HG02884 (cell line): ENCODE measurements around the gene CDH4.

Experiments
- ATAC-seq: cut with Tn5 transposase; IDR thresholded peaks from one replicate; pipeline ENCODE4 v1.9.1; 2021; ENCODE audit warnings: mild to moderate bottlenecking, moderate library complexity; ENCODE audit not compliant: unreplicated experiment

CDH4 gene

GRCh38 chr20:61434341-61434781, 182.3 kb downstream of the CDH4 start:
- no peak for ATAC-seq

- ATAC-seq, result no peak
These were observed 183.2 kb downstream of the CDH4 start for GRCh38 chr20:61435184-61435822.

- ATAC-seq, result no peak
These were observed 183.8 kb downstream of the CDH4 start for GRCh38 chr20:61435823-61436220.

- no peak for ATAC-seq
These were observed 184.2 kb downstream of the CDH4 start for GRCh38 chr20:61436283-61436666.

DNA sequence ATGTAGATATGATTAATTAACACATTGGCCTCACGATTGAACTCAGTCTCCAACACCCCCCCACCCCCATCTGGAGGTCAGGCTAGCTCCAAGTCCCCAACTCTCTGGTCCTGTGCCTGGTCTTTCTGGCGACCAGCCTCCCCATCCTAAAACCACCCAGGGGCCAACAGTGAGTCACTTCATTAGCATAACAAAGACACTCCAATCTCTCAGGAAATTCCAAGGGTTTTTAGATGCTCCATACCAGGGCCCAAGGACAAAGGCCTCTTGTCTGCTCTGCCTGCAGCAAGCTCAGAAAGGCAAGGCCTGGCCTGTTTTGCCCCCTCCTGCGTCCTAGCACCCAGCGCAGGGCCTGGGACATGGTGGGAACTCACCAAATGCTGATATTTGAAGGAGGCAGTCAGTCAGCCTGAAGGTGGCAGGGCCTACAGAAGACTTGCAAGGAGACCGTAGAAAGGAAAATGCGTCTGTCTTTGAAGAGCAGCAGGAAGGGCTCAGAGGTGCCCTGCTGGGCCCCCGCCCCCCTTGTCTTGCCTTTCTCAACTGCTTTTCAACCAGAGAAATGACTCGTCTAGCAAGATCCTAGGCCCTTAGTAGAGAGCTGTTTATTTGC, 184.7 kb downstream of the CDH4 start:
- ATAC-seq, result no peak

DNA sequence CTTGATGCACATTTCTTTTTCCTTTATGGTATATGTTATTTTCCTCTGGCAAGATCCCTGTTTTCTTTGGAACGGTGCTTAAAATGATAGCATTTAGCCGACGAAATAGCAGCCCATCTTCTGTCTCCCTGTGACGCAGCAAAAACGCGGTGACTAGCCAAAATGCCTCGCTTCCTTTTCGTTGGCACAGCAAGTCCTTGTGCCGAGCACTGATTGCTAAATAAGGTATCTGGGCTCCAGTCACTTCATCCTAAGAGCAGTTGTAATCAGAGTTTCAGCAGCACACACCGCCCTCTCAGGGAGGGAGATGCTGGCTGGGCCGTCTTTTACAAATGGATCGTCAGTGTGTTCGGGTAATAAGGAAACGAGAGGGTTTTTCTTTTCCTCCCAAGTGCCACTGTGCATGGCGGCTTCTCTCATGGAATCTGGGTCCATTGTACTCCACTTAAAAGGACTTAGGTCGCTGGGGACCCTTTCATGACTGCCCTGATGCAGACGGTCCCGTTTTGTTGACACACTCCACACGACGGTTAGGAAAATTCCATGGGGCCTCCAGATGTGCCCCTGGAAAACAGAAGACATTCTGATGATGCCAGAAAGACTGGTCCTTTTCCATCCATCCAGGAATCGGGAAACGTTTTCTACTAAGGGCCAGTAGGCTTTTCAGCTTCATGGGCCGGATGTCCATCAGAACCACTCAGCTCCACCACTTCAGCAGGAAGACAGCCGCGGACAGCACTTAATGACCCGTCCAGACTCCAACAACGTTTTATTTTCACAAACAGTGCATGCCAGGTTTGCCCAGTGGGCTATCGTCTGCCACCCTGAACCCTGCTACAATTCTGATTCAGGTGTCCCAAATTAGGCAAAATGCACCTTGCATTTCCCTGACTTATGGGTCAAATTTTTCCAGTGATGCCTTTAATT, 185.5 kb downstream of the CDH4 start:
- ATAC-seq, result no peak

DNA sequence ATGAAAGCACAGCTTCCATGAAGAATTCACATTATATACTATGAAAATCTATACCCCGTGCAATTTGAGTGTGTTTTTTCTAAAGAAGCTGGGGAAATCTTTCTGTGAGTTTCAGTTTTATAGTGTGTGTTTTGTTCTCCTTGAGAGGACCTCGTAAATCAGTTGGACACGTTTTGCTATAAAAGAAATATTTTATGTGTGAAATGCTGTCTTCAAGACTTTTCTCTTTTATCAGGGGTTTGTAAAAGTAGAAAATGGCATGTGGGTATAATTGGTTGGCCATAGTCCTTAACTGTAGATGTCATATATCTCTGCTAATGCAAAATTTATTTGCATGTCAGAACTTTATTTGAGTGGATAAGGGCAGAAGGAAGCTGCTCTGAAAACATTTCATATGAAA, 186.2 kb downstream of the CDH4 start:
- ATAC-seq, result no peak

DNA sequence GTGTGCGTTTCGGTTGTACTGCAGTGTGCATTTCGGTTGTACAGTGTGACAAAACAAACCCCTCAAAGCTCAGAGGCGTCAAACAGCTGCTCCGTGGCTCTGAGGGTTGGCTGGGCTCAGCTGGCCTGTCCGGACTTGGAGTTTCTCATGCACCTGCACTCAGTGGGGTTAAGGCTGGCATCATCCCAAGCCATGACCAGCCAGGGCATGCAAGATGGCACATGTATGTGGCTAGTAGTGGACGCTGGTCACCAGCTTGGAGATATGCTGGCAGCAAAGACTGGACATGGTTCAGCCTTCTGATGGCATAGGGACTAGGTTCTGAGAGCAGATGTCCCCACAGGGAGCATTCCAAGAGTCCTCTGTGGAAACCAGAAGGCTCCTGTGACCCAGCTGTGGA, 187.2 kb downstream of the CDH4 start:
- no peak for ATAC-seq

DNA sequence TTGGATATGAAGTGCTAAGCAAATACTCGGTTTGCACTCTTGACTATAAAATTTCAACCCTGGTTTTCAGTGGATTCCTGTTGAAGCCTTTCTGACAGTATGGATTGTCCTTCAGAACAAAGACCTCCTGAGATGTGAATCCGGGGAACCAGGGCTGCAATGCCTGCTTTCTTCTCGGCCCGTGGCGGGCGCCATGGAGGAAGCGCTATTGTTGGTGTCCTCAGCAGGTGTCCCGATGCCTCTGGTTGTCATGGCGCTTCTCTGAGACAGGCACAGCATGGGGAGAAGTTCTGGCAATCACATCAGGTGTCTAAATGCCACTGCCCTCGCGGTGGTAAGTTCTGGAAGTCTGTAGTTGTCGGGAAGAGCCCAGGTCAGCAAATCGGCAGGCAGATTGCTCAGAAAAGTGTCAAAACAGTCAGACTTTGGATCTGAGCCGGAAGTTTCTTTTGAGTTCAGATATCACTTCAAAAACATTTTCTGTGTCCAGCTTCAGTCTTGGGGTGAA, 188.5 kb downstream of the CDH4 start:
- no peak for ATAC-seq

- no peak for ATAC-seq
These were observed 189.5 kb downstream of the CDH4 start for GRCh38 chr20:61441537-61441936.

DNA sequence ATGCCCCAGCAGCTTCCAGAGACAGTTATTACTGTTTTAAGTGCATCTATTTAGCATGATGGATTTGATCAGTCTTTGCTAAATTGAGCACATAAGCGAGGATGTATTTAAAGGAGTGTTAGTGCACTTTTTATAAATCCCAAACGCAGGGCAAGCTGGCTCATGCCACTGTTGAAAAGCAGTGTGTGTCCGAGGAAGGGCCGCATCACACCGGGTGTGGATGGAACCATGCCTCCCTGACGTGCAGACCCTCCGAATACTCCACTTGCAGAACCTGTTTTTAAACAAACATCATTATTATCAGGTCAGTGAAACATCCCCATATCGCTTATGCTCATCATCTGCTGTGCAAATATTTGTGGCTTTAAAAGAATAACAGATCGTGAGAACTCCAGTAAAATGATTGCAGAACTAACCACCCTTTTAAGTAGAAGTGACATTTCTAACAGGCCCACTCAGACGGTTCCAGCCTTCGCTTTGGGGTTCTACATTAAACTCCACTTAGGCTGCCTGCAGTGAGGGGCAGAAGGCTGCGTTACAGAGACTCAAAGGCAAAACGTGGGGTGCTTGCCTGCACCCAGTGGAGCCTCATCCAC, 190.1 kb downstream of the CDH4 start:
- no peak for ATAC-seq

DNA sequence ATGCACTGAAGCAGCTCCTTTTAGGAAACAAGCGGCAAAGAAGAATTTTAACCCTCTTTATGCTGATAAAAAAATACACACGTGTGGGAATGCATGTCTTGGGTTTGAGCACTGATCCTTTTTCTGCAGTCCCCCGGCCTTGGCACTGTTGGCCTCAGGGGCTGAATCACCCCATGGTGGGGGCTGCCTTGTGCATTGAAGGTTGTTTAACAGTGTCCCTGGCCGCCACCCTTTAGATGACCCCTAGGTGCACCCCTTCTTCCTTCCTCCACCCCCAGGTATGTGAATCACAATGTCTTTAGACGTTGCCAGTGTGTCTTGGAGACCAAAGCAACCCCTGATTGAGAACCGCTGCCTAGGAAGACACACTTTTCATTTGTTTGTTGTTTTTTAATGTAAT, 190.7 kb downstream of the CDH4 start:
- ATAC-seq, result no peak

GRCh38 chr20:61443443-61444126, 191.5 kb downstream of the CDH4 start:
- no peak for ATAC-seq

GRCh38 chr20:61444637-61445036, 192.6 kb downstream of the CDH4 start:
- ATAC-seq, result no peak

DNA sequence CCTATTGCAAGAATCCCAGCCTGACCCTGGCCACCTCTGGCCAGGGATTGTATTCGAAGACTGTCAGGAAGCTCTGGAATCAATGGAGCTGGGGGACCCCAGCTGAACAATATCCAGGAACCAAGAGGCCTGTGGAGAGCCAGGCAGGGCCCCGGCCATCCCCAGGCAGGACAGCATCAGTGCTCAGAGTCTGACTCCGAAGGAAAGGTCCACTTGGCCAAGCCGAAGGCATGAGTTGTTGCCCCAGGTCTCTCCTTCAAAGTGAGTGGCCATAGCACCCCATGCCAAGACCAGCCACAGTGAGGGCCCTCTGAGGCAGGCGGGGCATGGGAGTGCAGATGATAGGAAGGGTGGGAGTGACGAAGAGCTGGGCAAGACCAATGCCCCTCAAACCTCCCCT, 193.1 kb downstream of the CDH4 start:
- no peak for ATAC-seq

DNA sequence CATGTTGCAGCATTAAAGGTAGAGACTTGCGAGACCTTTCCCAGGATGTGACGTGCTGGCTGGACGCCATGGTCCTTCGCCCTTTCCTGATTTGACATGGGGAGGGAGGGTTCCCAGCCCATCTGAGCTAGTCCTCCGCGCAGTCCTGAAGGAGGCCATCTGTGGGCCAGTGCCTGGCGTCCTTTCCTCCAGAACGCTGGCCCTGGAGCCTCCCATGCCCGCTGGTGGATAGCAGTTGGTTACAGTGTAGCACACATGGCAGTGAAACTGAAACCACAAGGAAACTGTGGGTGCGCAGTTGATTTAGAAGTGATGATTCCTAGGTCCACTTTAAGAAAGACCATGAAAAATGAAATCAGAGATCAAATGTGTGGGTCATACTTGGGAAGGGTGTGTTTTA, 193.7 kb downstream of the CDH4 start:
- no peak for ATAC-seq

DNA sequence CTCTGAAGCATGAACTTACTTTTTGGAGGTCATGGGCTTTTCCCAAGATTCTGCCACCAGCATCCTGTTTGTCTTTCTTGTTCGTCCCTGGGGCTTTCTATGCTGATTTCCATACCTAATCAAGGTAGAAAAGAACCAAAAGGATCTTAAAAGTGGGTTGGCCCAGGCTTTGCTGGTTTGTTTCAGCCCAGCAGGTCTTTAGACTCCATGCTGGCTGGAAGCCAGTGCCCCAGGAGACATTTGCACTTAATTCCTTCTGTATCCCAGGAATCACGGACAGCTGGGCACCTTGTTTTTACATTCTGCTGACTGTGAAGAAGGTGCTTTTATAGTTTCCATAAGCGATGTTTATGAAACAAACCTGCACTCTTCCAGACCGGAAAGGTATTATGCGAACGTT, 195.9 kb downstream of the CDH4 start:
- no peak for ATAC-seq

DNA sequence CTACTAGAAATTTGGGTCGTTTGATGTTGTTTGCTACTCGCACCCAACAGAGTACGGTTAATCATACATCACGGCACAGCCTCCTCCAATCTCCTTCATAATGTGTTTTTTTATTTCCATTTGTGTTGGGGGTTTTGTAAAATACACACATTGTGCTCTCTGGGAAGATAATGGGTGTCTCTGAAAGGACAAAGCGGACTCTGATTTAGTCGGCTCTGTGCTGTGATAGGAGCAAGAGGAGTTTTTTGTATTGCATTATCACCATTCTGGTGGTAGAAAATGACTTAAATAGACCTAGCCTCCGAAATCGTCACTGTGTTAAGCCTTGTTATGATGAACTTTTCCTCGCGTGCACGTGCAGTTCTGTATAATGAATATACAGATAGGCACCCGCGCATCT, 196.3 kb downstream of the CDH4 start:
- ATAC-seq, result no peak

GRCh38 chr20:61449057-61449609, 197.1 kb downstream of the CDH4 start:
- ATAC-seq, result no peak

DNA sequence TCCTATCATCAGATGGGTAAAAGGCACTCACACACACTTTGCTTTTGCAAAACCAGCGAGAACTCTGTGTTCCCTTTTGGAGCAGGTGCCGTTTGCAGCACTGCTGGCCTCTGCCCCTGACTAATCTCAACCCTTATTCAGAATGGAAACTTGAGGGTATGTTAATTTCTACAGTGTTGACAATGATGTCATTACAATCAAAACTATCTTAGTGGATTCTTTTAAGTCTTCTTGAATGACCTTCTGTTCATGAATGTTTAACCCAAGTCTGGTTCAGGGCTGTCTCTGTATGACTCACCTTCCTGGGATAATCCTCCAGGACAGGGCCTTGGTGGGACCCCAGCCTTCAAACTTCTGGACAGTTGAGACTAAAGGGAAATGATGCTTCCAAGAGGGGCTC, 197.9 kb downstream of the CDH4 start:
- ATAC-seq, result no peak
